HCT116 (cell line): ENCODE results near the gene RIC8A. TPM values are rescaled to one million over a fixed set of nuclear protein-coding genes. Genes with fewer than 3 reads are reported as not detected.

ENCODE experiments used
- ATAC-seq: fragments of 200-7000 bp; cut with Tn5 transposase; 2 replicates; pipeline ENCODE4 v1.9.1; 2020; ENCODE audit warnings: mild to moderate bottlenecking, moderate library complexity
- BruUV-seq: library from RNA; stranded (reverse); fragments of 400-500 nt; replicated peaks from 2 replicates; lab custom pipeline; 2021; lab: Mats Ljungman, UMichigan
- CTCF ChIA-PET: fragments of 300-600 bp; sonication (Branson Sonifier 250); formaldehyde crosslinking; loops from one replicate; lab custom pipeline; 2021; ENCODE audit warnings: antibody characterized with exemption; lab: Charles Lee
- POLR2A ChIA-PET: fragments of 300-600, 350-600 bp; sonication (Branson Sonifier 250); formaldehyde crosslinking; loops from one replicate; lab custom pipeline; 2021; ENCODE audit warnings: antibody characterized with exemption; lab: Charles Lee
- RAD21 ChIA-PET, 2 experiments: fragments of 300-600 bp; sonication (Branson Sonifier 250); formaldehyde crosslinking; loops; one replicate each; lab custom pipeline; 2023; ENCODE audit warnings: low total read pairs in 2 of 2; ENCODE audit not compliant: uncharacterized antibody in 2 of 2, unreplicated experiment in 2 of 2, low non-redundant PET in 1 of 2; lab: Charles Lee
- DNase-seq: peaks from one replicate; pipeline ENCODE4 v3.0.0-alpha.2; 2010; ENCODE audit warnings: low read depth, low spot score
- H2AFZ ChIP-seq: fragments of 200-600 bp; shearing (Covaris generic), sonication (generic); 2 replicates; pipeline ENCODE4 v1.6.1; 2017; ENCODE audit warnings: low read depth, mixed run types, mixed read lengths, antibody characterized with exemption, low read length; ENCODE audit not compliant: poor library complexity, severe bottlenecking
- H3K27ac ChIP-seq: 2 replicates; pipeline ENCODE4 v1.5.1; 2012; ENCODE audit warnings: low read depth, low read length
- H3K27me3 ChIP-seq: fragments of 200-600 bp; sonication (generic); 2 replicates; pipeline ENCODE4 v1.6.1; 2016; ENCODE audit warnings: mixed run types, low read length, mixed read lengths; ENCODE audit not compliant: insufficient read depth
- H3K36me3 ChIP-seq, 2 experiments: fragments of 200-500 bp in 1 of 2; fragments of 200-600 bp in 1 of 2; sonication (Bioruptor generic) in 1 of 2; sonication (generic) in 1 of 2; 2 replicates each; pipeline versions ENCODE4 v1.5.1 to v1.6.1; 2014 to 2016; ENCODE audit warnings: low read length in 2 of 2, inconsistent platforms in 1 of 2, mixed read lengths in 1 of 2, mixed run types in 1 of 2; ENCODE audit not compliant: insufficient read depth in 2 of 2, control insufficient read depth in 1 of 2
- H3K4me1 ChIP-seq, 2 experiments: fragments of 200-600 bp in 1 of 2; sonication (generic) in 1 of 2; 2 replicates each; pipeline versions ENCODE4 v1.5.1 to v1.6.1; 2012 to 2017; ENCODE audit warnings: low read length in 2 of 2, inconsistent platforms in 1 of 2, mild to moderate bottlenecking in 1 of 2, mixed read lengths in 1 of 2, mixed run types in 1 of 2, moderate library complexity in 1 of 2; ENCODE audit not compliant: insufficient read depth in 2 of 2, control insufficient read depth in 1 of 2
- H3K4me2 ChIP-seq: fragments of 200-600 bp; sonication (generic); 2 replicates; pipeline ENCODE4 v1.6.1; 2017; ENCODE audit warnings: mixed run types, low read length, mixed read lengths
- H3K4me3 ChIP-seq, 2 experiments: fragments of 200-600 bp in 1 of 2; sonication (generic) in 1 of 2; replicated peaks in 1 of 2; 2 replicates each; pipeline ENCODE4 v1.5.1; 2011 to 2016; ENCODE audit warnings: low read length in 2 of 2, control low read depth in 1 of 2, low read depth in 1 of 2, mild to moderate bottlenecking in 1 of 2, mixed read lengths in 1 of 2, mixed run types in 1 of 2
- H3K79me2 ChIP-seq: fragments of 200-600 bp; sonication (generic); 2 replicates; pipeline ENCODE4 v1.6.1; 2017; ENCODE audit warnings: mild to moderate bottlenecking, mixed run types, low read length, moderate library complexity, mixed read lengths; ENCODE audit not compliant: insufficient read depth
- H3K9ac ChIP-seq: fragments of 200-600 bp; sonication (generic); 2 replicates; pipeline ENCODE4 v1.6.1; 2016; ENCODE audit warnings: low read length, mixed read lengths
- H3K9me2 ChIP-seq: fragments of 200-600 bp; sonication (generic), shearing (Covaris generic); 2 replicates; pipeline ENCODE4 v1.6.1; 2017; ENCODE audit warnings: mixed run types, mild to moderate bottlenecking, moderate library complexity; ENCODE audit not compliant: insufficient read depth
- H3K9me3 ChIP-seq, 2 experiments: fragments of 200-500 bp in 1 of 2; fragments of 200-600 bp in 1 of 2; sonication (Bioruptor generic) in 1 of 2; sonication (generic) in 1 of 2; 2 replicates each; pipeline ENCODE4 v1.6.1; 2014 to 2017; ENCODE audit warnings: low read length in 2 of 2, mixed read lengths in 2 of 2, inconsistent platforms in 1 of 2, low read depth in 1 of 2, mild to moderate bottlenecking in 1 of 2, mixed run types in 1 of 2, moderate library complexity in 1 of 2; ENCODE audit not compliant: control insufficient read depth in 1 of 2, insufficient read depth in 1 of 2
- H4K20me1 ChIP-seq: fragments of 200-600 bp; sonication (generic), shearing (Covaris generic); 2 replicates; pipeline ENCODE4 v1.6.1; 2017; ENCODE audit warnings: mixed run types, mild to moderate bottlenecking, moderate library complexity; ENCODE audit not compliant: insufficient read depth
- ATF3 ChIP-seq: IDR thresholded peaks from 2 replicates; pipeline ENCODE4 v1.6.1; 2012
- CBX3 ChIP-seq: IDR thresholded peaks from 2 replicates; pipeline ENCODE4 v1.6.1; 2012; ENCODE audit warnings: low read depth
- CEBPB ChIP-seq: IDR thresholded peaks from 2 replicates; pipeline ENCODE4 v1.6.1; 2012; ENCODE audit warnings: low read depth
- CTCF ChIP-seq, 3 experiments: fragments of 200-600 bp in 1 of 3; sonication (generic) in 1 of 3; IDR thresholded peaks in 2 of 3; conservative IDR thresholded peaks in 1 of 3; 2 replicates each; pipeline ENCODE4 v1.5.1; 2012 to 2017; ENCODE audit warnings: low read depth in 2 of 3, low read length in 2 of 3, antibody characterized with exemption in 1 of 3, borderline replicate concordance in 1 of 3, control low read depth in 1 of 3, mild to moderate bottlenecking in 1 of 3, mixed read lengths in 1 of 3, mixed run types in 1 of 3, moderate library complexity in 1 of 3; ENCODE audit not compliant: insufficient read depth in 1 of 3
- EGR1 ChIP-seq: IDR thresholded peaks from 2 replicates; pipeline ENCODE4 v1.6.1; 2012; ENCODE audit warnings: low read depth
- EZH2 ChIP-seq: fragments of 200-600 bp; sonication (generic); IDR thresholded peaks from 2 replicates; pipeline ENCODE4 v1.6.1; 2017; ENCODE audit warnings: antibody characterized with exemption, mixed run types
- EZH2phosphoT487 ChIP-seq: fragments of 200-600 bp; IDR thresholded peaks from 2 replicates; pipeline ENCODE4 v1.6.1; 2018; ENCODE audit warnings: antibody characterized with exemption, borderline replicate concordance
- FOSL1 ChIP-seq: IDR thresholded peaks from 2 replicates; pipeline ENCODE4 v1.6.1; 2012; ENCODE audit warnings: low read depth
- JUND ChIP-seq: IDR thresholded peaks from 2 replicates; pipeline ENCODE4 v1.6.1; 2012
- POLR2A ChIP-seq: IDR thresholded peaks from 2 replicates; pipeline ENCODE4 v1.7.0; 2011; ENCODE audit warnings: borderline replicate concordance; ENCODE audit not compliant: insufficient read depth, insufficient read length; ENCODE audit errors: extremely low read depth
- RAD21 ChIP-seq: IDR thresholded peaks from 2 replicates; pipeline ENCODE4 v1.6.1; 2012; ENCODE audit warnings: low read depth, mild to moderate bottlenecking
- REST ChIP-seq: IDR thresholded peaks from 2 replicates; pipeline ENCODE4 v1.6.1; 2012; ENCODE audit warnings: low read depth
- SIN3A ChIP-seq: IDR thresholded peaks from 2 replicates; pipeline ENCODE4 v1.6.1; 2012; ENCODE audit warnings: low read depth
- SP1 ChIP-seq: IDR thresholded peaks from 2 replicates; pipeline ENCODE4 v1.6.1; 2012; ENCODE audit warnings: low read depth
- SRF ChIP-seq: IDR thresholded peaks from 2 replicates; pipeline ENCODE4 v1.6.1; 2012; ENCODE audit warnings: low read depth
- TCF7L2 ChIP-seq: IDR thresholded peaks from 2 replicates; pipeline ENCODE4 v1.7.0; 2011; ENCODE audit warnings: borderline replicate concordance, inconsistent platforms; ENCODE audit not compliant: insufficient read depth, insufficient read length; ENCODE audit errors: extremely low read depth
- YY1 ChIP-seq: IDR thresholded peaks from 2 replicates; pipeline ENCODE4 v1.6.1; 2011; ENCODE audit warnings: low read length, low read depth, moderate library complexity, mild to moderate bottlenecking; ENCODE audit not compliant: insufficient replicate concordance; ENCODE audit errors: extremely low read depth
- ZBTB33 ChIP-seq: IDR thresholded peaks from 2 replicates; pipeline ENCODE4 v1.6.1; 2011; ENCODE audit warnings: mild to moderate bottlenecking, low read length, moderate library complexity; ENCODE audit not compliant: insufficient replicate concordance; ENCODE audit errors: extremely low read depth
- ZFX ChIP-seq: fragments of 450-650 bp; IDR thresholded peaks from 2 replicates; pipeline ENCODE4 v1.6.1; 2017
- intact Hi-C: fragments of 100-400 bp; cut with micrococcal nuclease; formaldehyde crosslinking; loops from 2 replicates; pipeline ENCODE4 v1.10.0; 2022
- total RNA-seq: library from RNA; stranded (reverse); gene quantifications from one replicate; pipeline ENCODE4 v1.2.1, GENCODE V29; 2021; ENCODE audit not compliant: unreplicated experiment
- TF ChIP-seq, protein P1 (sequence below): IDR thresholded peaks from 2 replicates; pipeline ENCODE4 v1.6.1; 2012

RIC8A gene
- total RNA-seq, 1 experiment from 2014 or later: 75.2 TPM

- ChIA-PET RAD21 (no interaction called here), CTCF (no interaction called here), POLR2A (no interaction called here)
- Histone ChIP-seq H3K36me3 (no peaks in the 10 kb centered on the region), H2AFZ (no peak overlapping the region), H3K9me2 (no peaks in the 10 kb centered on the region), H3K9me3 (no peaks in the 10 kb centered on the region), H3K79me2 (no peaks in the 10 kb centered on the region), H3K4me2 (no peak overlapping the region), H3K4me3 (no peak overlapping the region), H3K4me1 (no peaks in the 10 kb centered on the region), H3K27me3 (no peaks in the 10 kb centered on the region), H3K9ac (no peak overlapping the region), H4K20me1 (no peaks in the 10 kb centered on the region), H3K27ac (no peak overlapping the region)
- intact Hi-C loops: no loop called here
- DNase-seq (no peak), ATAC-seq (no peak)
- no TSS peak for BruUV-seq
- TF ChIP-seq, protein P1, sequence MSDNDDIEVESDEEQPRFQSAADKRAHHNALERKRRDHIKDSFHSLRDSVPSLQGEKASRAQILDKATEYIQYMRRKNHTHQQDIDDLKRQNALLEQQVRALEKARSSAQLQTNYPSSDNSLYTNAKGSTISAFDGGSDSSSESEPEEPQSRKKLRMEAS: no peak
- no peak for TF ChIP-seq POLR2A
- TF ChIP-seq YY1: no peak
- no peak for TF ChIP-seq TCF7L2
- TF ChIP-seq FOSL1: no peak
- no peak for TF ChIP-seq CBX3
- TF ChIP-seq RAD21: no peak
- no peak for TF ChIP-seq EGR1
- TF ChIP-seq SRF: no peak
- no peak for TF ChIP-seq ZFX
- no peak for TF ChIP-seq CTCF (IDR thresholded peaks at IDR 0.05 in 2 of 3, conservative IDR thresholded peaks at IDR 0.05 in 1 of 3; ENCODE audit: borderline replicate concordance in 1 of 3, insufficient read depth in 1 of 3, low read depth in 2 of 3, low read length in 2 of 3)
- no peak for TF ChIP-seq ATF3
- TF ChIP-seq CEBPB: no peak
- TF ChIP-seq SIN3A: no peak
- TF ChIP-seq ZBTB33: no peak
- no peak for TF ChIP-seq REST
- no peak for TF ChIP-seq EZH2
- no peak for TF ChIP-seq SP1
- no peak for TF ChIP-seq JUND
- no peak for TF ChIP-seq EZH2phosphoT487
Measured at GRCh38 chr11:225734-226453, 18.4 kb downstream of the RIC8A start.
